KMS-11 (cell line): ENCODE measurements around the gene API5.

ENCODE experiments used
- H2AFZ ChIP-seq: fragments of 200-600 bp; sonication (generic); 2 replicates; pipeline ENCODE4 v1.6.1; 2016; ENCODE audit warnings: antibody characterized with exemption, mixed run types, low read depth
- H3K27ac ChIP-seq: fragments of 200-600 bp; sonication (generic); 2 replicates; pipeline ENCODE4 v1.6.1; 2016; ENCODE audit warnings: mild to moderate bottlenecking, mixed run types
- H3K27me3 ChIP-seq: fragments of 200-600 bp; sonication (generic); 2 replicates; pipeline ENCODE4 v1.6.1; 2017; ENCODE audit warnings: mild to moderate bottlenecking, low read depth, mixed run types, moderate library complexity; ENCODE audit not compliant: insufficient read depth
- H3K36me3 ChIP-seq: fragments of 200-600 bp; sonication (generic); 2 replicates; pipeline ENCODE4 v1.6.1; 2017; ENCODE audit warnings: mild to moderate bottlenecking, mixed run types; ENCODE audit not compliant: insufficient read depth
- H3K4me1 ChIP-seq: fragments of 200-600 bp; sonication (generic); 2 replicates; pipeline ENCODE4 v1.6.1; 2016; ENCODE audit warnings: mild to moderate bottlenecking, low read depth, mixed run types; ENCODE audit not compliant: poor library complexity, severe bottlenecking
- H3K4me2 ChIP-seq: fragments of 200-600 bp; sonication (generic); 2 replicates; pipeline ENCODE4 v1.7.0; 2016; ENCODE audit warnings: mild to moderate bottlenecking, mixed run types
- H3K4me3 ChIP-seq: fragments of 200-600 bp; sonication (generic); IDR thresholded peaks from 2 replicates; pipeline ENCODE4 v1.6.1; 2017; ENCODE audit warnings: low read depth, low read length, mixed read lengths; ENCODE audit not compliant: insufficient read depth
- H3K79me2 ChIP-seq: fragments of 200-600 bp; sonication (generic); 2 replicates; pipeline ENCODE4 v1.6.1; 2016; ENCODE audit warnings: low read depth, mixed run types; ENCODE audit not compliant: insufficient read depth
- H3K9ac ChIP-seq: fragments of 200-600 bp; sonication (generic); 2 replicates; pipeline ENCODE4 v1.6.1; 2016; ENCODE audit warnings: mild to moderate bottlenecking, mixed run types
- H4K20me1 ChIP-seq: fragments of 200-600 bp; sonication (generic); 2 replicates; pipeline ENCODE4 v1.6.1; 2016; ENCODE audit warnings: mild to moderate bottlenecking, mixed run types; ENCODE audit not compliant: insufficient read depth
- TF ChIP-seq, protein P1 (sequence below): fragments of 200-600 bp; sonication (generic); conservative IDR thresholded peaks from 2 replicates; pipeline ENCODE4 v1.6.1; 2017; ENCODE audit warnings: low read depth, mild to moderate bottlenecking, antibody characterized with exemption, low read length, moderate library complexity, mixed read lengths

API5 gene

DNA sequence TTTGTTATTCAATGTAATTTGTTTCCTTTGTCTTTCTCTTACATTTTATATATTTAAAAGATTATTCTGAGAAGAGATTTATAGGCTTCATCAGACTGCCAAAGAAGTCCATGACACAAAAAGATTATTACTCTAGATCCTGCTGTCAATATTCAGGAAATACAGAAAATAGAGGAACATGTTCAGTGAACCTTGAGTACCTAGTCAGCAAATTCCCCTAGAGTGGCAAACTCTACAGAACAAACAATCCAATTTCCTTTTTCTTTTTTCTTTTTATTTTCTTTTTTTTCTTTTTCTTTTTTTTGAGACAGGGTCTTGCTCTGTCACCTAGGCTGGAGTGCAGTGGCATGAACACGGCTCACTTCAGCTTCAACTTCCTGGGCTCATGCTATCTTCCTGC, 70.8 kb downstream of the API5 start:
- H3K4me1 ChIP-seq, result no peaks in the 10 kb centered on the region
- H3K4me3 ChIP-seq, result no peak overlapping the region
- H3K36me3 ChIP-seq, result no peaks in the 10 kb centered on the region
- no peak overlapping the region for H3K9ac ChIP-seq
- no peaks in the 10 kb centered on the region for H3K27me3 ChIP-seq
- no peak overlapping the region for H2AFZ ChIP-seq
- TF ChIP-seq, protein P1, sequence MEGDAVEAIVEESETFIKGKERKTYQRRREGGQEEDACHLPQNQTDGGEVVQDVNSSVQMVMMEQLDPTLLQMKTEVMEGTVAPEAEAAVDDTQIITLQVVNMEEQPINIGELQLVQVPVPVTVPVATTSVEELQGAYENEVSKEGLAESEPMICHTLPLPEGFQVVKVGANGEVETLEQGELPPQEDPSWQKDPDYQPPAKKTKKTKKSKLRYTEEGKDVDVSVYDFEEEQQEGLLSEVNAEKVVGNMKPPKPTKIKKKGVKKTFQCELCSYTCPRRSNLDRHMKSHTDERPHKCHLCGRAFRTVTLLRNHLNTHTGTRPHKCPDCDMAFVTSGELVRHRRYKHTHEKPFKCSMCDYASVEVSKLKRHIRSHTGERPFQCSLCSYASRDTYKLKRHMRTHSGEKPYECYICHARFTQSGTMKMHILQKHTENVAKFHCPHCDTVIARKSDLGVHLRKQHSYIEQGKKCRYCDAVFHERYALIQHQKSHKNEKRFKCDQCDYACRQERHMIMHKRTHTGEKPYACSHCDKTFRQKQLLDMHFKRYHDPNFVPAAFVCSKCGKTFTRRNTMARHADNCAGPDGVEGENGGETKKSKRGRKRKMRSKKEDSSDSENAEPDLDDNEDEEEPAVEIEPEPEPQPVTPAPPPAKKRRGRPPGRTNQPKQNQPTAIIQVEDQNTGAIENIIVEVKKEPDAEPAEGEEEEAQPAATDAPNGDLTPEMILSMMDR, result no peak
- no peaks in the 10 kb centered on the region for H4K20me1 ChIP-seq
- H3K27ac ChIP-seq, result no peak overlapping the region
- H3K4me2 ChIP-seq, result no peak overlapping the region
- H3K79me2 ChIP-seq, result no peaks in the 10 kb centered on the region; the same call in 1 of the 2 replicates

DNA sequence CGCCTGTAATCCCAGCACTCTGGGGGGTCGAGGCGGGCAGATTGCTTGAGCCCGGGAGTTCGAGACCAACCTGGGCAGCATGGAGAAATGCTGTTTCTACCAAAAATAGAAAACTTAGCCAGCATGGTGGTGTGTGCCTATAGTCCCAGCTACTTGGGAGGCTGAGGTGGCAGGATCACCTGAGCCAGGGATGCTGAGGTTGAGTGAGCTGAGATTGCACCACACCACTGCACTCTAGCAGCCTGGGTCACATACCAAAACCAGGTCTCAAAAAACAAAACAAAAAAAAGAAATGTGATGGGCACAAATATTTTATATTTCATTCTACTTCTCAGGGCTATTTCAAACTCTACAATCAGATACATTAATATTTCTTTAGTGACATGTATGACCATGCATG, 72.6 kb downstream of the API5 start:
- Histone ChIP-seq H3K4me2 (no peak overlapping the region), H4K20me1 (no peaks in the 10 kb centered on the region), H2AFZ (no peak overlapping the region), H3K36me3 (no peaks in the 10 kb centered on the region), H3K4me1 (no peaks in the 10 kb centered on the region), H3K9ac (no peak overlapping the region), H3K4me3 (no peak overlapping the region), H3K27me3 (no peaks in the 10 kb centered on the region), H3K79me2 (no peaks in the 10 kb centered on the region), H3K27ac (no peak overlapping the region)
- TF ChIP-seq, protein P1, result no peak

DNA sequence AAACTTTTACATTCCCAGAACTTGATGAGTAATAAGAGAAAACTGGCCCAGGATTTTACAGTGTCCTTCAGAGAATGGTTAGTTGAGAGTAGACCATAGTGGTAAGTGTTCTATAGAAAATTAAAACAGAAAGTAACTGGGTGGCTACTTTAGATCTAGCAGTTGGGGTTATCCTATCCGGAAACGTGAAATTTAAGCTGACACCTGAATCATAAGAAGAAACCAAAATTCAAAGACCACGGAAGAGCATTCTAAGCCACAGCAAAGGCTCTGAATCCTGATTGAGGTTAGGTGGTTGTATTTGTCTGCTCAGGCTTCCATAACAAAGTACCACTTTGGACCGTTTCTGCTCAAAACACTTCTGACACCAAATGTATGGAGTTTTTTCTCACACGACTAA, 80.9 kb downstream of the API5 start:
- H3K79me2 ChIP-seq, result no peaks in the 10 kb centered on the region
- H2AFZ ChIP-seq, result no peak overlapping the region
- no peaks in the 10 kb centered on the region for H4K20me1 ChIP-seq
- no peak overlapping the region for H3K4me2 ChIP-seq
- TF ChIP-seq, protein P1, result no peak
- H3K9ac ChIP-seq, result no peak overlapping the region
- no peak overlapping the region for H3K4me3 ChIP-seq
- peaks cover 7% of the 10 kb centered on the region for H3K4me1 ChIP-seq
- no peaks in the 10 kb centered on the region for H3K27me3 ChIP-seq
- H3K27ac ChIP-seq, result no peak overlapping the region
- no peaks in the 10 kb centered on the region; the same call in 1 of the 2 replicates for H3K36me3 ChIP-seq

DNA sequence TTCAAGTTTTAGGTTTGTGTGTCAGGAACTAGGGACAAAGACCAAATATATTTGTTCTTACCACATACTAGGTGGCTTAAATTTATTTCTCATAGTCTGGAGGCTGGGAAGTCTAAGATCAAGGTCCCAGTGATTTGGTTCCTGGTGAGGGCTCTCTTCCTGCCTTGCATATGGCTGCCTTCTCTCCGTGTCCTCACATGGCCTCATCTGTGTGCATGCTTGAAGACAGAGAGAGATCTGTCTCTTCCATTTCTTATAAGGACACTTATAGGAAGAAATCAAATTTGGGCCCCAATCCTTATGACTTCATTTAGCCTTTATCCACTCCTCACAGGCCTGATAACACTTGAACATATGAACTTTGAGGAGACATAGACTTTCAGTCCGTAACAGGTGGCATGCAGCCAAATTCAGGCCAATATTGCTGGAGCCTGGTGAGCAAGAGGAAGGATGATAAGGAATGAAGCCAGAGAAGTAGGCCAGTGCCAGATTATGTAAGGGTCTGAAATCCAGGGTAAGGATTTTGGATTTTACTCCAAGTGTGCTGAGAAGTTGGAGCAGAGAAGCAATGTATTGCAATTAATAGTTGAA, 82.1 kb downstream of the API5 start:
- H4K20me1 ChIP-seq, result no peaks in the 10 kb centered on the region
- no peaks in the 10 kb centered on the region; the same call in 1 of the 2 replicates for H3K36me3 ChIP-seq
- H3K27ac ChIP-seq, result no peak overlapping the region
- H3K79me2 ChIP-seq, result no peaks in the 10 kb centered on the region
- no peaks in the 10 kb centered on the region for H3K27me3 ChIP-seq
- H2AFZ ChIP-seq, result no peak overlapping the region
- no peak overlapping the region for H3K4me3 ChIP-seq
- peaks cover 7% of the 10 kb centered on the region for H3K4me1 ChIP-seq
- H3K9ac ChIP-seq, result no peak overlapping the region
- TF ChIP-seq, protein P1, result no peak
- H3K4me2 ChIP-seq, result no peak overlapping the region
